Measurements from ENCODE around the gene SYNJ2.

Gene SYNJ2

DNA sequence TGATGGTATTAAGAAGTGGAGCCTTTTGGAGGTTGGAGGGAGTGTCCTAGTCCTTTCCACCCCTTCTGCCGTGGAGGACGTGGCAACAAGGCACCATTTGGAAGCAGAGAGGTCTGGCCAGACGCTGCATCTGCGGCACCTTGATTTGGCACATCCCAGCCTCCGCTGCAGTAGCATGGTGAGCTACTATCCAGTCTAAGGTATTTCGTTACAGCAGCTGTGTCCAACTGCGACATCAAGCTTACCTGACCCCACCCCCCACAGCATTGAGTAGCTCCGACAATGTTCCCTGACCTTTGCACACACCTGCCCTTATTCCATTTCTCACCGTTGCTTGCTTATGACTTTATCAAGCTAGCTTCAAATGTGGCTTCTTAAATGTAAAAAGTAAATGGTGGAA lies 29.8 kb upstream of the SYNJ2 start:
- H3K4me3 Mint-ChIP-seq = no peak overlapping the region
- no peaks in the 10 kb centered on the region for H3K36me3 Mint-ChIP-seq (ENCODE audit: low read depth)
- no peak overlapping the region for H3K27ac Mint-ChIP-seq
- no peaks in the 10 kb centered on the region for H3K9me3 Mint-ChIP-seq
- H3K27me3 Mint-ChIP-seq (ENCODE audit: low read depth) = peaks cover 22% of the 10 kb centered on the region
- H3K4me1 Mint-ChIP-seq (ENCODE audit: low read depth) = no peaks in the 10 kb centered on the region

DNA sequence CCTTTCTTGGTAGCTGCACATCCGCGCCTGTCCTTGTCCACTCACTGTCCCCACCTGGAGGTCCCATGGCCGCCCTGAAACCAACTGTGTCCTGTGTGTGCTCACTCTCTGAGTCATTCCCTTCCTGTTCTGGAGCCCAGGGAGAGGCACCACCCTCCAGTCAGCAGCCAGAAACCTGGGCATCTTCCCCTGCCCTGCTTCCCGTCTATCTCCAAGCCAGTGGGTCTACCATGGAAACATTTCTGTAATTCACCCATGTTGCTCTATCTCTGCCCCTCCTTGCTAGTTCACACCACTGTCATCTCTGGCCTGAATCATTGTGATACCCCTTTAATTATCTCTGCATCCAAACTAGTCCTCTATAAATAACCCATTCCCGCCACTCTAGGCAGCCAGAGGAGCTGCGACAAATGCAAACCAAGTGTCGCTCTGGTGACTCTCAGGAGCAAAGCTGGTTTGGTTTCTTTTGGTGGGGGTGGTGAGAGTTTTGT lies 28.8 kb upstream of the SYNJ2 start:
- Mint-ChIP-seq H3K4me1 (ENCODE audit: low read depth) (no peaks in the 10 kb centered on the region), H3K27me3 (ENCODE audit: low read depth) (peaks cover 22% of the 10 kb centered on the region), H3K9me3 (peaks cover 3% of the 10 kb centered on the region), H3K4me3 (no peak overlapping the region), H3K27ac (no peak overlapping the region), H3K36me3 (ENCODE audit: low read depth) (no peaks in the 10 kb centered on the region)

DNA sequence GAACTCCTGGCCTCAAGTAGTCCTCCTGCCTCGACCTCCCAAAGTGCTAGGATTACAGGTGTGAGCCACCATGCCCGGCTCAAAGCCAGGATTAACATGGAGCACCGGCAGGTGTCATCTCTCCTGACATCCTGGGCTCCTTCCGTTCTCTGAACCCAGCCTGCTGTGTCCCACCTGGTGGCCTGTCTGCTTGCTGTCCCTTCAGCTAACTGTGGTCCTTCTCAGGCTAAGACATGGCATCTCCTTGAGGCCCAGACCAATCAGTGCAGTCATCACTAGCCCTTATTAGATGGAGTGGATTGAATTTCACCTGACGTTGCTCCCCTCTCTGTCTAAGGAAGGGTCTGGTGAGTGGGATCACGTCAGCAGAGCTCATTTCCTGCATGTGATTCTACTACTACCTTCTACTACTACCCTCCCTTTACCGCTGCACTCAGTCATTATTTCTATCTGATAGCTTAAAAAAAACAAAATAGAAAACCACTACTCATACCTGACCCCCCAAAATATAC lies 28.0 kb upstream of the SYNJ2 start:
- Mint-ChIP-seq H3K27me3 (ENCODE audit: low read depth) (peaks cover 22% of the 10 kb centered on the region), H3K9me3 (peaks cover 8% of the 10 kb centered on the region), H3K27ac (no peak overlapping the region), H3K36me3 (ENCODE audit: low read depth) (peaks cover 1% of the 10 kb centered on the region), H3K4me1 (ENCODE audit: low read depth) (no peaks in the 10 kb centered on the region), H3K4me3 (no peak overlapping the region)

DNA sequence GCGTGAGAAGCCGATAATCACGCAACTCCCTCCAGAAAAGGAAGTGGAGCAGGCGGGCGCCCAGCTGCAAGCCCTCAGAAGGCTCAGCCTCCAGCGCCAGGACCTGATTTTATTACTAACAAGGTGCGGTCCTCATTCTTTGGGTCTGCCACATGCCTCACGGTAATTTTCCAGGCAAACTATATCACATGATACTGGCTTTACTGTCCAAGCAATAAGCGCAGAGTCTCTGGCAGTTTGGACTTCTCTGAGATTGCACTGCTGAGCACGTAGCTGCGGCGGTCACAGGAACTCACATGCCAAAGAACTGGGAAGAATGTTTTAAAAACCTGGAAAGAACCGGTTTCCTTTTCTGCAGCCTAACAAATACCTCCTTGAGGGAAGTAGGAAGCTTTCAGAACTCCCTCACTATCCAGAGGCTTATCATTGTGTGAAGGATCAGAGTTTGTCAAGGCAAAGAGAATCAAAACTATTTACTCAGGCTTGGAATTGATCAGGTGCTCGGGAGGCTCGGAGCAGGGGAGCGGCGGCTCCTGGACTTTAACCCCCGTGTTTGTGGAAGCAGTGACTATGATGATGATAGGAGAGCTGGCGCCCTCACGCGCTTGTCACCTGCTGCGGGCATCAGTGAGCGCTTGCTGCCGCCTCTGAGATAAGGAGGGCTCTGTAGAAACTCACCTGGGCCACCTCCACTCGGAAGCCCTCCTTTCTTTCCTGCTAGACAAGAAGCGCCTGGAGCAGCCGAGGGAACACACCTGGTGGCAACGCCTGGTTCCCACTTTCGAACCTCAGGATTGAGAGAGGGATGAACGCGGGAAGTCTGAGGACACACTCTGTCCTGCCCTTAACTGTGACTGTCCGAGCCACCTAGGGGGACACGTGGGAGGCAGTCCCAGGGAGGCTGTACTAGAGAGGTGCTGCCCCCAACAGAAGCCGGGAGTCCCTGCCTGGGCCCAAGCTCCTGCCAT lies 27.2 kb upstream of the SYNJ2 start:
- H3K27me3 Mint-ChIP-seq (ENCODE audit: low read depth) = peaks cover 21% of the 10 kb centered on the region
- H3K9me3 Mint-ChIP-seq = peaks cover 16% of the 10 kb centered on the region
- H3K4me1 Mint-ChIP-seq (ENCODE audit: low read depth) = no peaks in the 10 kb centered on the region
- H3K36me3 Mint-ChIP-seq (ENCODE audit: low read depth) = peaks cover 8% of the 10 kb centered on the region
- no peak overlapping the region for H3K27ac Mint-ChIP-seq
- H3K4me3 Mint-ChIP-seq = no peak overlapping the region

DNA sequence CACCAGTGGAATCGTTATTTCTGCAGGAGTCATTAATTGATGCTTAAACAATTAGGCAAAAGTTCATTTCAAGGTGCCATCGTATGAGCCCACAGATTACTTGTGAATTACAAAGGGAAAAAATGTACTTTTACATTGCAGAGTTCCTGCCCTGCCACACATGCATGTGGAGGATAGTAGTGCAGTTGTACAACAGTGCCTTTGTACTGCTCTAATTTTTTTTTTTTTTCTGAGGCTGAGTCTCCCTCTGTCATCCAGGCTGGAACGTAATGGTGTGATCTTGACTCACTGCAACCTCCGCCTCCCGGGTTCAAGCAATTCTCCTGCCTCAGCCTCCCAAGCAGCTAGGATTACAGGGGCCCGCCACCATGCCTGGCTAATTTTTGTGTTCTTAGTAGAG lies 26.0 kb upstream of the SYNJ2 start:
- no peak overlapping the region for H3K4me3 Mint-ChIP-seq
- H3K36me3 Mint-ChIP-seq (ENCODE audit: low read depth) = peaks cover 16% of the 10 kb centered on the region
- peaks cover 2% of the 10 kb centered on the region for H3K4me1 Mint-ChIP-seq (ENCODE audit: low read depth)
- H3K9me3 Mint-ChIP-seq = peaks cover 25% of the 10 kb centered on the region
- no peak overlapping the region for H3K27ac Mint-ChIP-seq
- peaks cover 13% of the 10 kb centered on the region for H3K27me3 Mint-ChIP-seq (ENCODE audit: low read depth)

DNA sequence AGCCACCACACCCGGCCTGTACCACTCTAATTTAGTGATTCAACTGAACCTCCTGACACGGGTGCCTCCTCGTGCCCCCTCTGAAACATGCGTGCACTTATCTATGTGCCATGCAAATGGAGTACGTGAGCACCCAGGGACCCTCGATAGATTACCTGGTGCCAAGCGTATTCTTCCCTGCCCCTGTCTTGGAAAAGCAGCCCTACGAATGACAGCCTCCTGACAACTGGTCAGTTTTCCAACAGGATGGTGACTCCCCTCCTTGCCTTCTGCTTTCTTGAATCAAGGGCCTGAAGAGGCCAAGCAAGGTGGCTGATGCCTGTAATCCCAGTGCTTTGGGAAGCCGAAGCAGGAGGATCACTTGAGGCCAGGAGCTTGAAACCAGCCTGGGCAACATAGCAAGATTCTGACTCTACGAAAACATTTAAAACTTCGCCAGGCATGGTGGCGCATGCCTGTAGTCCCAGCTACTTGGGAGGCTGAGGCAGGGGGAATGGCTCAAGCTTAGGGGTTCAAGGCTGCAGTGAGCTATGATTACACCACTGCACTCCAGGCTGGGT lies 25.4 kb upstream of the SYNJ2 start:
- Mint-ChIP-seq H3K36me3 (ENCODE audit: low read depth) (peaks cover 17% of the 10 kb centered on the region), H3K27ac (no peak overlapping the region), H3K4me3 (no peak overlapping the region), H3K9me3 (peaks cover 28% of the 10 kb centered on the region), H3K27me3 (ENCODE audit: low read depth) (peaks cover 8% of the 10 kb centered on the region), H3K4me1 (ENCODE audit: low read depth) (peaks cover 6% of the 10 kb centered on the region)

DNA sequence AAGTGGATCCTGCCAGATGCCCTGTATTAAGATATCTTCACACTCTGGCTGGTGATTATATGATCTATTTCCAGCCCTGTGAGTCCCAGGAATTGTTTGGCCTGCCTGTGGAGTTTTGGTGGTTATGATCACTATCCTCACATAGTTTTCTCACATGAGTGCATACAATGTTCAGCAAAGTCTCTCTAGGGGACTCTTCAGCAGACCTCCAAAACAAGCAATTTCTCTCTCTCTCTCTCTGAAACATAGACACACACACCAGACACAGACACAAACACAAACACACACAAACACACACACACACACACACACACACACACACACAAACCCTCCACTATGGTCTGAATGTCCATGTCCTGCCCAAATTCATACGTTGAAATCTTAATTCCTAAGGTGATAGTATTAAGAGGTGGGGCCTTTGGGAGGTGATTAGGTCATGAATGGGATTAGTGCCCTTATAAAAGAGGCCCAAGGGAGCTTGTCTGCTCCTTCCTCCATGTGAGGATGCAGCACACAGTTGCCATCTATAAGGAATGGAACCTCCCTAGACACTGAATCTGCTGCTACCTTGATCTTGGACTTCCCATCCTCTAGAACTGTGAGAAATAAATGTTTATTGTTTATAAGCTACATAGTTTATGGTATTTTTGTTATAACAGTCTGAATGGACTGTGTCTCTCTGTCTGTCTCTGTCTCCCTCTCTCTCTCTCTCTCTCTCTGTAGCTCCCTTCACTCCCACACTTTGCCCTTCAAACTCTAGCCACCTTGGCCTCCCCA lies 22.0 kb upstream of the SYNJ2 start:
- Mint-ChIP-seq H3K4me1 (ENCODE audit: low read depth) (peaks cover 23% of the 10 kb centered on the region), H3K9me3 (peaks cover 32% of the 10 kb centered on the region), H3K4me3 (no peak overlapping the region), H3K27me3 (ENCODE audit: low read depth) (no peaks in the 10 kb centered on the region), H3K27ac (peak overlapping the region; percentile 16), H3K36me3 (ENCODE audit: low read depth) (peaks cover 21% of the 10 kb centered on the region)

DNA sequence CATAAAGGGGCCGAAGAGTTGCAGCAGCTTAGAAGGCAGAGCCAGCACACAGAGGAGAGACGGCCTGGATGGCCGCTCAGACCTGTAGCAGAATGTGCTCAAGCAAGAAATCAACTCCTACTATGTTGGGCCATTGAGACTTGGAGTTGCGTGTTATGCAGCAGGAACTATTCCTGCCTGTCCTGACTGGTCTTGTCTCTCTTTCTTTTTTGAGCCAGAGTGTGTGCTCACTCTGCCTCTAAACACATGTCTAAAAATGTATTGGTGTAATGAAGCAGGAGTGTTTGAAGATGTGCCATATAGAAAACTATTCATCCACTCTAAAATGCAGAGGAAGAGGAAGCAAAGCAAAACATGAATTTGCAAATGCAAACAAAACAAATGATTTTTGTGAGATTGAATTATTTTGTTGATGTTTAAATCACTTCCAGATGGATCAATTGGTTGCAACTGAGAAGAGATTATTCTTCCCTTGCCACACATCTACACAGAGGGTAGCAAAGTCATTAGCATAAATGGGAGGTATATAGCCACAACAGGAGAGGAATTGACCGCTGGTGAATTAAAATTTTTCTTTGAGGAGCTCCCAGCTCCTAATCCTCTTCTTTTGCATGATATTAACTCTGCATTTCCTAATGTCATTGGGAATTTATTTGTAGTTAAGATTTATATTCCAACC lies 20.4 kb upstream of the SYNJ2 start:
- H3K27ac Mint-ChIP-seq = no peak overlapping the region

DNA sequence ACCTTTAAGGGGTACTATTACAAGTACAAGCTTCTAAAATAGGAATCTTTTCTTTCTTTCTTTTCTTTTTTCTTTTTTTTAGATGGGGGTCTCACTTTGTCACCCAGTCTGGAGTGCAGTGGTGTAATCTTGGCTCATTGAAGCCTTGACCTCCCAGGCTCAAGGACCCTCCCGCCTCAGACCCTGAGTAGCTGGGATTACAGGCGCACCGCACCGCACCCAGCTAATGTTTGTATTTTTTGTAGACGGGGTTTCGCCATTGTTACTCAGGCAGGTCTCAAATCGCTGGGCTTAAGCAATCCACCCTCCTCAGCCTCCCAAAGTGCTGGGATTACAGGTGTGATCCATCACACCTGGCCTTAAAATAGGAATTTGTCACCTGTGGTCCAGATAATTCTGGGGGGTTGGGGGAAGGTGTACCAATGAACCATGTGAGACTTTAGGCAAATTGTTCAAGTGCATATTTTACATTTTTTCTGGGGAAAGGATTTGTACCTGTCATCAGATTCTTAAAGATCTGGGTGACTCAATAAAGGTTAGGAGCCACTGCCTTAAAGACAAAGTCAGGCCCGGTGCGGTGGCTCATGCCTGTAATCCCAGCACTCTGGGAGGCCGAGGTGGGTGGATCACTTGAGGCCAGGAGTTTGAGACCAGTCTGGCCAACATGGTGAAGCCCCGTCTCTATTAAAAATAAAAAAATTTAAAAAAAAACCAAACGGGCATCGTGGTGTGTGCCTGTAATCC lies 19.7 kb upstream of the SYNJ2 start:
- Mint-ChIP-seq H3K4me3 (no peak overlapping the region), H3K36me3 (ENCODE audit: low read depth) (peaks cover 21% of the 10 kb centered on the region), H3K27me3 (ENCODE audit: low read depth) (no peaks in the 10 kb centered on the region), H3K4me1 (ENCODE audit: low read depth) (peaks cover 23% of the 10 kb centered on the region), H3K27ac (peak overlapping the region; percentile 85), H3K9me3 (peaks cover 36% of the 10 kb centered on the region)

More for the DNA sequence above, 20.4 kb upstream of the SYNJ2 start:
- Mint-ChIP-seq H3K9me3 (peaks cover 36% of the 10 kb centered on the region), H3K27me3 (ENCODE audit: low read depth) (no peaks in the 10 kb centered on the region), H3K4me3 (no peak overlapping the region), H3K36me3 (ENCODE audit: low read depth) (peaks cover 21% of the 10 kb centered on the region), H3K4me1 (ENCODE audit: low read depth) (peaks cover 23% of the 10 kb centered on the region)

DNA sequence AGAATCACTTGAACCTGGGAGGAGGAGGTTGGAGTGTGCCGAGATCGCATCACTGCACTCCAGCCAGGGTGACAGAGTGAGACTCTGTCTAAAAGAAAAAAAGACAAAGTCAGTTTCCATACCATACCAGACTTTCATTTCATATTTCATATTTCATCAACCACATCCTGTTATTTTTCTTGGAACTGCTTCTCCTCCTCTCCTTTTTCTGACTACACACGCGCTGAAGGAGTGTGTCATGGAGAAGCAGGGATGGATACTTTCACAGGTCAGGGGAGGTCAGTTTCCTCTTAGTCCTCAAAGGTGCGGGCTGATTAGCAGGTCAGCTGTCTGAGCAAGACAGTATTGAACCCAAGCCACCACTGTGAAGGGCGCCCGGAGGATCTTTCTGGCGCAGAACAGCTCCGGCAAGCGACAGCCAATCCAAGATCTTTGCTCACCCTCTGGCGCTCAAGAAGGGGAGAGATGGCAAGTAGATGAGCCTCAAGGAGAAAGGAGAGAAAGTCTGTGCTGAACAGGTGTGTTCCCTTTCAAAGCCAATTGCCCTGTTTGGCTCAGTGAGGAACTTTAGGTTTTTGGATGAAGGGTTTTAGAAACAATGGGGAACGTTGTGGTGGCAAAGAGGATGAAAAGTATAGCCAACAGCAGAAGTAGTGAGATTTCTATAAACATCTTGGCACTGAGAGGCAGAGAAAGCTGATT lies 18.9 kb upstream of the SYNJ2 start:
- Mint-ChIP-seq H3K4me1 (ENCODE audit: low read depth) (peaks cover 25% of the 10 kb centered on the region), H3K27me3 (ENCODE audit: low read depth) (no peaks in the 10 kb centered on the region), H3K36me3 (ENCODE audit: low read depth) (peaks cover 21% of the 10 kb centered on the region), H3K9me3 (peaks cover 35% of the 10 kb centered on the region), H3K4me3 (peak overlapping the region; percentile 71), H3K27ac (peak overlapping the region; percentile 85)

DNA sequence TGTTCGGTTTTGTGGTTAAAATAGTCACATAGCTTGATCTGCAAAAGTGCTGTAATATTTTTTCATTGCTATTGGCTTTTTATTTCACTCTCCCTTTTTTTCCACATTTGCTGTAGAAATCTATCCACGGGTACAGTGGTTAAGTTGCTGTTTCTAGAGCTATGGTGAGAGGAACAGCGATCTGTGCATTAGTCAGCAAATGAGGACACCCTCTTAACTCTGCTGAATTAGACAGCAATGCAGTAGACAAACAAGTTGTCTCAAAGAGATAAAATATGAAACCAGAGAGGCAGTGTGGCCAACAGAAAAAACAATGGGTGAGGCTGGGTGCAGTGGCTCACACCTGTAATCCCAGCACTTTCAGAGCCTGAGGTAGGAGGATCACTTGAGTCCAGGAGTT lies 17.6 kb upstream of the SYNJ2 start:
- peak overlapping the region; percentile 8 for H3K27ac Mint-ChIP-seq
- H3K9me3 Mint-ChIP-seq = peaks cover 24% of the 10 kb centered on the region
- peaks cover 27% of the 10 kb centered on the region for H3K4me1 Mint-ChIP-seq (ENCODE audit: low read depth)
- peaks cover 2% of the 10 kb centered on the region for H3K27me3 Mint-ChIP-seq (ENCODE audit: low read depth)
- H3K4me3 Mint-ChIP-seq = no peak overlapping the region
- peaks cover 16% of the 10 kb centered on the region for H3K36me3 Mint-ChIP-seq (ENCODE audit: low read depth)

DNA sequence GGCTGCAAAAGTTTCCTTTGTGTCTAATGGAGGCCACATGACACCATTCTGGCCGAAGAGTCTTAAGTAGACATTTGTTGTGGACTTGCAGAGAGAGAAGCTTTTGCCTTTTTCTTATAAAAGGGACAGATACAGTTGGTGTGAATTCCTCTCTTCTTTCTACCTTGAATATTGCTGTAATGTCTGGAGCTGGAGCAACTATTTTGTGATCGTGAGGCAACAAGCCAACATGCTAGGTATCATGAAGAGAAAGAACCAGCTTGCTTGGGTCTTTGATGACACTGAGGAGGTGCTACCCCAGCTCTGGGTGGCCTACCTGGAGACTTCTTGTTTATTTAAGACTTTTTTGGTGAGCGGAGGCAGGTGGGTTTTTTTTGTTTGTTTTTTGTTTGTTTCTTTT lies 16.3 kb upstream of the SYNJ2 start:
- Mint-ChIP-seq H3K4me3 (no peak overlapping the region), H3K36me3 (ENCODE audit: low read depth) (peaks cover 5% of the 10 kb centered on the region), H3K9me3 (peaks cover 12% of the 10 kb centered on the region), H3K4me1 (ENCODE audit: low read depth) (peaks cover 26% of the 10 kb centered on the region), H3K27me3 (ENCODE audit: low read depth) (peaks cover 5% of the 10 kb centered on the region), H3K27ac (no peak overlapping the region)

DNA sequence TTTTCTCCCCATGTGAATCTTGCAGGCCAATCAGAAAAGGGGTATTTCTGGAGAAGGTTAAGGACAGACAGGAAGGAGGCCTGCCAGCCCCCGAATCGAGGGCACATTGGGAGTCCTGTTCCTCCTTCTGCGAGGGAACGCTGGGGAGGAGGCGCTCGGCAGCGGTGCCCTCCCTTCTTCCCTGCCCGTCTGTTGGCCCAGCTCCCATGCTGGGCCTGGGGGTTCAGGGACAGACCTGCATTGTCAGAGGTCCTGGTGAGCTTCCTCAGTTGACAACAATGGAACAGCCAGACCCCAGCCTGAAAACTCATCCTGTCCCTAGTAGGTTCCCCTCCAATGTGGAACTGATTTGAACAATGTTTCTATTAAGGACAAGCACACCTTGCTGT lies 15.1 kb upstream of the SYNJ2 start:
- H3K27me3 Mint-ChIP-seq (ENCODE audit: low read depth) = peaks cover 17% of the 10 kb centered on the region
- no peak overlapping the region for H3K4me3 Mint-ChIP-seq
- H3K9me3 Mint-ChIP-seq = peaks cover 9% of the 10 kb centered on the region
- H3K36me3 Mint-ChIP-seq (ENCODE audit: low read depth) = peaks cover 4% of the 10 kb centered on the region
- no peak overlapping the region for H3K27ac Mint-ChIP-seq
- H3K4me1 Mint-ChIP-seq (ENCODE audit: low read depth) = peaks cover 23% of the 10 kb centered on the region
